Neural cell (in vitro differentiated cells): ENCODE measurements around the gene FRY. TPM values are rescaled to one million over a fixed set of nuclear protein-coding genes. Genes with fewer than 3 reads are reported as not detected.

ENCODE experiments used
- H2AFZ ChIP-seq: fragments of 200-600, 300-800 bp; sonication (generic), shearing (Covaris generic); 2 replicates; pipeline ENCODE4 v1.6.0; 2014; ENCODE audit warnings: low read depth, mild to moderate bottlenecking, antibody characterized with exemption, low read length, moderate library complexity
- H3F3A ChIP-seq: fragments of 200-600 bp; shearing (Covaris generic); 2 replicates; pipeline ENCODE4 v1.6.1; 2016; ENCODE audit warnings: mild to moderate bottlenecking, moderate library complexity, mixed read lengths, antibody characterized with exemption, low read length; ENCODE audit not compliant: insufficient read depth, poor library complexity, severe bottlenecking
- H3K27ac ChIP-seq: fragments of 200-600, 300-800 bp; sonication (generic), shearing (Covaris generic); 2 replicates; pipeline ENCODE4 v1.5.1; 2014; ENCODE audit warnings: mild to moderate bottlenecking, low read length, moderate library complexity
- H3K27me3 ChIP-seq: fragments of 300-800, 200-600 bp; sonication (generic), shearing (Covaris generic); 2 replicates; pipeline ENCODE4 v1.6.0; 2014; ENCODE audit warnings: mild to moderate bottlenecking, low read depth, low read length, moderate library complexity; ENCODE audit not compliant: insufficient read depth
- H3K36me3 ChIP-seq: fragments of 300-800, 200-600 bp; sonication (generic), shearing (Covaris generic); 2 replicates; pipeline ENCODE4 v1.5.1; 2014; ENCODE audit warnings: mild to moderate bottlenecking, antibody characterized with exemption, low read length, moderate library complexity; ENCODE audit not compliant: insufficient read depth
- H3K4me2 ChIP-seq: fragments of 300-800, 200-600 bp; sonication (generic), shearing (Covaris generic); 2 replicates; pipeline ENCODE4 v1.6.0; 2014; ENCODE audit warnings: mild to moderate bottlenecking, low read length
- H3K4me3 ChIP-seq: fragments of 300-800, 200-600 bp; sonication (generic), shearing (Covaris generic); 2 replicates; pipeline ENCODE4 v1.5.1; 2014; ENCODE audit warnings: mild to moderate bottlenecking, low read length, moderate library complexity
- H3K79me2 ChIP-seq: fragments of 200-600 bp; shearing (Covaris generic); replicated peaks from 2 replicates; pipeline ENCODE4 v1.6.0; 2014; ENCODE audit warnings: mild to moderate bottlenecking, low read length, moderate library complexity; ENCODE audit not compliant: insufficient read depth
- H3K9ac ChIP-seq: fragments of 300-800, 200-600 bp; sonication (generic), shearing (Covaris generic); 2 replicates; pipeline ENCODE4 v1.6.1; 2016; ENCODE audit warnings: mild to moderate bottlenecking, low read length, mixed read lengths
- H3K9me2 ChIP-seq: fragments of 200-600 bp; shearing (Covaris generic); 2 replicates; pipeline ENCODE4 v1.6.1; 2016; ENCODE audit warnings: mild to moderate bottlenecking, low read length, mixed read lengths; ENCODE audit not compliant: insufficient read depth
- H3K9me3 ChIP-seq: fragments of 200-600, 300-800 bp; sonication (generic), shearing (Covaris generic); 2 replicates; pipeline ENCODE4 v1.6.1; 2016; ENCODE audit warnings: mild to moderate bottlenecking, mixed run types, low read length, moderate library complexity, mixed read lengths
- H4K20me1 ChIP-seq: fragments of 200-600 bp; shearing (Covaris generic); 2 replicates; pipeline ENCODE4 v1.6.1; 2016; ENCODE audit warnings: mild to moderate bottlenecking, mixed run types; ENCODE audit not compliant: insufficient read depth
- EP300 ChIP-seq: fragments of 450-650 bp; conservative IDR thresholded peaks from 2 replicates; pipeline ENCODE4 v1.6.1; 2014; ENCODE audit warnings: antibody characterized with exemption, mild to moderate bottlenecking, moderate library complexity; ENCODE audit not compliant: poor library complexity, severe bottlenecking
- EZH2 ChIP-seq: fragments of 200-600, 300-800 bp; shearing (Covaris generic), sonication (generic); IDR thresholded peaks from 2 replicates; pipeline ENCODE4 v1.6.1; 2014; ENCODE audit warnings: antibody characterized with exemption, low read length, borderline replicate concordance, mild to moderate bottlenecking; ENCODE audit not compliant: insufficient read depth, poor library complexity, severe bottlenecking
- MXI1 ChIP-seq: fragments of 450-650 bp; conservative IDR thresholded peaks from 2 replicates; pipeline ENCODE4 v1.6.1; 2014; ENCODE audit warnings: antibody characterized with exemption, mild to moderate bottlenecking; ENCODE audit not compliant: poor library complexity, severe bottlenecking
- POLR2AphosphoS5 ChIP-seq: IDR thresholded peaks from 2 replicates; pipeline ENCODE4 v1.6.1; 2012
- RAD21 ChIP-seq: fragments of 450-650 bp; conservative IDR thresholded peaks from 2 replicates; pipeline ENCODE4 v1.6.1; 2014; ENCODE audit warnings: antibody characterized with exemption, mild to moderate bottlenecking, moderate library complexity
- REST ChIP-seq: IDR thresholded peaks from 2 replicates; pipeline ENCODE4 v1.6.1; 2012; ENCODE audit warnings: borderline replicate concordance
- SMC3 ChIP-seq: fragments of 450-650 bp; conservative IDR thresholded peaks from 2 replicates; pipeline ENCODE4 v1.6.1; 2014; ENCODE audit warnings: antibody characterized with exemption, mild to moderate bottlenecking, moderate library complexity; ENCODE audit not compliant: poor library complexity
- TAF1 ChIP-seq: IDR thresholded peaks from 2 replicates; pipeline ENCODE4 v1.6.1; 2012; ENCODE audit warnings: low read depth
- polyA plus RNA-seq: library from polyadenylated mRNA; depleted of rRNA; stranded (reverse); fragments of >200 nt; gene quantifications from 2 replicates; pipeline ENCODE4 v1.2.3, GENCODE V29; 2014
- TF ChIP-seq, protein P1 (sequence below): fragments of 450-650 bp; IDR thresholded peaks from 2 replicates; pipeline ENCODE4 v1.5.1; 2014; ENCODE audit warnings: antibody characterized with exemption, mild to moderate bottlenecking, moderate library complexity; ENCODE audit not compliant: poor library complexity, severe bottlenecking

The FRY gene
- polyA plus RNA-seq, 1 donor from 2014 or later: 49.3 TPM

GRCh38 chr13:32036757-32037156 lies 5.2 kb downstream of the FRY start:
- H3K4me3 ChIP-seq: peak overlapping the region; percentile 84
- no peaks in the 10 kb centered on the region for H3K9me2 ChIP-seq
- H3K27me3 ChIP-seq: no peaks in the 10 kb centered on the region
- peaks cover 3% of the 10 kb centered on the region for H3F3A ChIP-seq
- H3K79me2 ChIP-seq: peaks cover 58% of the 10 kb centered on the region
- no peaks in the 10 kb centered on the region for H4K20me1 ChIP-seq
- no peak overlapping the region for H3K27ac ChIP-seq
- H3K9ac ChIP-seq: no peak overlapping the region
- no peak overlapping the region for H3K4me2 ChIP-seq
- peaks cover 5% of the 10 kb centered on the region for H3K36me3 ChIP-seq
- H3K9me3 ChIP-seq: no peaks in the 10 kb centered on the region
- no peak overlapping the region for H2AFZ ChIP-seq
- TF ChIP-seq MXI1: no peak
- no peak for TF ChIP-seq POLR2AphosphoS5
- no peak for TF ChIP-seq RAD21
- TF ChIP-seq EP300: no peak
- TF ChIP-seq TAF1: no peak
- TF ChIP-seq, protein P1, sequence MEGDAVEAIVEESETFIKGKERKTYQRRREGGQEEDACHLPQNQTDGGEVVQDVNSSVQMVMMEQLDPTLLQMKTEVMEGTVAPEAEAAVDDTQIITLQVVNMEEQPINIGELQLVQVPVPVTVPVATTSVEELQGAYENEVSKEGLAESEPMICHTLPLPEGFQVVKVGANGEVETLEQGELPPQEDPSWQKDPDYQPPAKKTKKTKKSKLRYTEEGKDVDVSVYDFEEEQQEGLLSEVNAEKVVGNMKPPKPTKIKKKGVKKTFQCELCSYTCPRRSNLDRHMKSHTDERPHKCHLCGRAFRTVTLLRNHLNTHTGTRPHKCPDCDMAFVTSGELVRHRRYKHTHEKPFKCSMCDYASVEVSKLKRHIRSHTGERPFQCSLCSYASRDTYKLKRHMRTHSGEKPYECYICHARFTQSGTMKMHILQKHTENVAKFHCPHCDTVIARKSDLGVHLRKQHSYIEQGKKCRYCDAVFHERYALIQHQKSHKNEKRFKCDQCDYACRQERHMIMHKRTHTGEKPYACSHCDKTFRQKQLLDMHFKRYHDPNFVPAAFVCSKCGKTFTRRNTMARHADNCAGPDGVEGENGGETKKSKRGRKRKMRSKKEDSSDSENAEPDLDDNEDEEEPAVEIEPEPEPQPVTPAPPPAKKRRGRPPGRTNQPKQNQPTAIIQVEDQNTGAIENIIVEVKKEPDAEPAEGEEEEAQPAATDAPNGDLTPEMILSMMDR: no peak
- TF ChIP-seq REST: no peak
- TF ChIP-seq EZH2: no peak
- TF ChIP-seq SMC3: no peak

GRCh38 chr13:32037471-32037870 lies 5.9 kb downstream of the FRY start:
- H3K9me3 ChIP-seq: no peaks in the 10 kb centered on the region
- H3K4me2 ChIP-seq: no peak overlapping the region
- peaks cover 54% of the 10 kb centered on the region for H3K79me2 ChIP-seq
- no peak overlapping the region for H2AFZ ChIP-seq
- H3K9me2 ChIP-seq: no peaks in the 10 kb centered on the region
- H3F3A ChIP-seq: peaks cover 3% of the 10 kb centered on the region
- H4K20me1 ChIP-seq: no peaks in the 10 kb centered on the region
- H3K36me3 ChIP-seq: peaks cover 5% of the 10 kb centered on the region
- H3K9ac ChIP-seq: no peak overlapping the region
- no peaks in the 10 kb centered on the region for H3K27me3 ChIP-seq
- TF ChIP-seq TAF1 (no peak), REST (no peak), MXI1 (no peak)
- H3K4me3 ChIP-seq: peak overlapping the region; percentile 84
- no peak overlapping the region for H3K27ac ChIP-seq
